ENCODE results near the gene SMIM35.
A peak's percentile ranks its signal among the peaks of the same experiment; 100 is the strongest.

SMIM35 gene

GRCh38 chr11:118124929-118125535 lies 38.3 kb upstream of the SMIM35 start (continued):
- TF ChIP-seq ZNF645 (tag by site-specific recombination; IDR thresholded peaks at IDR 0.05) = no peak

- no peak overlapping the region for H3K4me3 ChIP-seq (ENCODE audit: low read depth, low read length)
- TF ChIP-seq ZNF791 (tag by site-specific recombination; IDR thresholded peaks at IDR 0.05) (no peak), ZNF341 (tag by site-specific recombination; IDR thresholded peaks at IDR 0.05; ENCODE audit: low read depth) (no peak), ZNF23 (tag by site-specific recombination; IDR thresholded peaks at IDR 0.05; ENCODE audit: borderline replicate concordance) (no peak), ZNF138 (tag by site-specific recombination; IDR thresholded peaks at IDR 0.05; ENCODE audit: borderline replicate concordance) (no peak), ZNF692 (tag by site-specific recombination; IDR thresholded peaks at IDR 0.05) (no peak), ZBTB10 (tag by site-specific recombination; IDR thresholded peaks at IDR 0.05) (no peak), REST (tag by site-specific recombination; IDR thresholded peaks at IDR 0.05) (no peak), KLF10 (tag by site-specific recombination; IDR thresholded peaks at IDR 0.05) (no peak), ATF2 (tag by site-specific recombination; IDR thresholded peaks at IDR 0.05; ENCODE audit: low read depth) (no peak), SETDB1 (IDR thresholded peaks at IDR 0.05; ENCODE audit: insufficient read length, low read length) (peak; percentile 12), ZNF747 (tag by site-specific recombination; IDR thresholded peaks at IDR 0.05) (no peak), ZNF146 (tag by site-specific recombination; IDR thresholded peaks at IDR 0.05) (no peak), AEBP2 (tag by site-specific recombination; IDR thresholded peaks at IDR 0.05; ENCODE audit: borderline replicate concordance) (no peak), ZSCAN16 (tag by site-specific recombination; IDR thresholded peaks at IDR 0.05) (no peak), ZNF514 (tag by site-specific recombination; IDR thresholded peaks at IDR 0.05) (no peak), TRIM28 (IDR thresholded peaks at IDR 0.05; ENCODE audit: borderline replicate concordance, low read length) (0 out of 2 replicates have a peak, but pooled peaks have one; percentile 58), HOXA7 (CRISPR knock-in tag; IDR thresholded peaks at IDR 0.05; ENCODE audit: borderline replicate concordance) (no peak)
- POLR2A ChIA-PET = no interaction called here
- no peaks in the 10 kb centered on the region for H3K36me3 ChIP-seq (ENCODE audit: control insufficient read depth in 2 of 2, insufficient read depth in 1 of 2, low read length in 2 of 2)
- no peaks in the 10 kb centered on the region for H3K9me3 ChIP-seq (ENCODE audit: control insufficient read depth, insufficient read depth, low read depth, low read length)
- no peaks in the 10 kb centered on the region for H3K4me1 ChIP-seq (ENCODE audit: control insufficient read depth, insufficient read depth, low read length)
- CTCF ChIA-PET = no interaction called here
- H3K27ac ChIP-seq (ENCODE audit: extremely low read depth, low read depth, low read length) = no peak overlapping the region
Observed at GRCh38 chr11:118120793-118121192, 34.0 kb upstream of the SMIM35 start.
